Ovary (tissue), 3 donors: ENCODE data around the gene NPTN.

Experiments
- EP300 ChIP-seq: sonication (generic); formaldehyde crosslinking; IDR thresholded peaks from one replicate; pipeline ENCODE4 v1.6.1; 2017; ENCODE audit warnings: antibody characterized with exemption
- POLR2A ChIP-seq: fragments of 450-650 bp; IDR thresholded peaks from one replicate; pipeline ENCODE4 v1.6.1; 2017; ENCODE audit warnings: antibody characterized with exemption, mild to moderate bottlenecking, moderate library complexity
- TF ChIP-seq, protein P1 (sequence below), 3 donors: fragments of 450-650 bp in 2 of 3; fragments of 200-600 bp in 1 of 3; IDR thresholded peaks; one replicate each; pipeline versions ENCODE4 v1.5.1 to v1.8.0; 2016 to 2022; ENCODE audit warnings: antibody characterized with exemption in 3 of 3, mild to moderate bottlenecking in 1 of 3
- donor health status: DM: no; HTN: no; CAD: no.

DNA sequence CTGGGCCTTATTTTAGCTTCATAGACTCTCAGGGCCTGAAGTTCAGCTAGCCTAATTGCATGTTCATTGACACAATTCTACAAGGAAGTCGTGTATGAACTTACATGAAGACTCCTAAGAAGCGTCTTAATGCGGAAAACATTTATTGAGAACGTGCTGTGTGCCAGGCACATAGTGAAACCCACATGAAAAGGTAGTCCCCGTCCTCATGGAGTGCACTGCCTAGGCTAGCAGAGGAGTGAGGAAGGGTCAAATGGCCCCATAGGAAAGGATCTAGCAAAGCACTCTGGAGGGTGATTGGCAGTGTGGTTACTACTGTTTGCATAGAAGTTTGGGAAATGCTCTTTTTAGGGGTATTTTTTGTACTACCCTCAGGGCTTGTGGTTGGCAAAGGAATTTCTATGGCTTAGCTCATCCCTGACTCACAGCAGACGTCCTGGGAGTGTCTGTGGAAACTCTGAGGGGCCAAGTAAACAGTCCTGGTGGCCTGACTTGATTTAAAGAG is 854 bp upstream of the NPTN start:
- TF ChIP-seq, protein P1, sequence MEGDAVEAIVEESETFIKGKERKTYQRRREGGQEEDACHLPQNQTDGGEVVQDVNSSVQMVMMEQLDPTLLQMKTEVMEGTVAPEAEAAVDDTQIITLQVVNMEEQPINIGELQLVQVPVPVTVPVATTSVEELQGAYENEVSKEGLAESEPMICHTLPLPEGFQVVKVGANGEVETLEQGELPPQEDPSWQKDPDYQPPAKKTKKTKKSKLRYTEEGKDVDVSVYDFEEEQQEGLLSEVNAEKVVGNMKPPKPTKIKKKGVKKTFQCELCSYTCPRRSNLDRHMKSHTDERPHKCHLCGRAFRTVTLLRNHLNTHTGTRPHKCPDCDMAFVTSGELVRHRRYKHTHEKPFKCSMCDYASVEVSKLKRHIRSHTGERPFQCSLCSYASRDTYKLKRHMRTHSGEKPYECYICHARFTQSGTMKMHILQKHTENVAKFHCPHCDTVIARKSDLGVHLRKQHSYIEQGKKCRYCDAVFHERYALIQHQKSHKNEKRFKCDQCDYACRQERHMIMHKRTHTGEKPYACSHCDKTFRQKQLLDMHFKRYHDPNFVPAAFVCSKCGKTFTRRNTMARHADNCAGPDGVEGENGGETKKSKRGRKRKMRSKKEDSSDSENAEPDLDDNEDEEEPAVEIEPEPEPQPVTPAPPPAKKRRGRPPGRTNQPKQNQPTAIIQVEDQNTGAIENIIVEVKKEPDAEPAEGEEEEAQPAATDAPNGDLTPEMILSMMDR (IDR thresholded peaks at IDR 0.05) = no peak
- no peak for TF ChIP-seq EP300
- no peak for TF ChIP-seq POLR2A
